GM20000 (cell line): ENCODE data around the gene B9D1.

Experiments used
- DNase-seq: peaks from one replicate; pipeline ENCODE4 v3.0.0; 2012; ENCODE audit warnings: low spot score
- CTCF ChIP-seq: IDR thresholded peaks from 2 replicates; pipeline ENCODE4 v1.5.1; 2012; ENCODE audit warnings: mild to moderate bottlenecking, control low read depth; ENCODE audit errors: extremely low read depth, missing control alignments

Gene B9D1

GRCh38 chr17:19328441-19329061, 34.0 kb downstream of the B9D1 start:
- no peak for DNase-seq
- no peak for TF ChIP-seq CTCF

- TF ChIP-seq CTCF = no peak
- DNase-seq = no peak
These were observed 35.3 kb downstream of the B9D1 start for GRCh38 chr17:19327031-19327783.

- no peak for DNase-seq
- no peak for TF ChIP-seq CTCF
These were observed 37.0 kb downstream of the B9D1 start for GRCh38 chr17:19325542-19325941.

- TF ChIP-seq CTCF = no peak
- DNase-seq = no peak
These were observed 39.7 kb downstream of the B9D1 start for GRCh38 chr17:19322861-19323260.

- DNase-seq = no peak
- TF ChIP-seq CTCF = no peak
These were observed 40.4 kb downstream of the B9D1 start for GRCh38 chr17:19322129-19322505.

GRCh38 chr17:19321481-19322128, 40.9 kb downstream of the B9D1 start:
- DNase-seq = no peak

More at GRCh38 chr17:19321481-19322128, 40.9 kb downstream of the B9D1 start:
- TF ChIP-seq CTCF = no peak
